ENCODE measurements around the gene NAAA.
A peak's percentile ranks its signal among the peaks of the same experiment; 100 is the strongest.
"Not testable (repeated sequence)": the region's sequence is repeated elsewhere in the genome, so short reads cannot be mapped to it uniquely, and the experiment has no call there.

NAAA gene

GRCh38 chr4:75916091-75916661 lies 24.6 kb downstream of the NAAA start:
- DNase-seq: peak; percentile 48

DNA sequence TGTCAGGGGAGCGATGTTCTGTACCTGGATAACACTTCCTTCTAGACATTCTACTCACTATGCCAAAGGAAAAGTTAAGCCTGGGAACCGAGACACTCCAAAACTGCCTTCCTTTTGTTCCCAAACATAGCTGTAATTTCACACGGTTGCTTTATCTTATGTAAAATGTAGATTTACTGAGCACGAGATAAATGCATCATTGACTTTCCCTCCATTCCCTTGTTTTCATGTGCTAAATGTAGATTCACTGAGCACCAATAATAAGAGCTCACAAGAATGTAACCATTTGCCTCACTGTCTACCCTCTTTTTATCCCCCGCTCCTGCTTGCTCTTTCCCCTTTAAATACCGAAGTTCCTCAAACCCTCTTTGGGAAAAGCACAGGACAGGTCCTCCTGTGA lies 27.8 kb downstream of the NAAA start:
- DNase-seq: no peak

- not testable (repeated sequence) for DNase-seq
These were observed 30.0 kb downstream of the NAAA start for GRCh38 chr4:75910831-75911230.

GRCh38 chr4:75909405-75909804 lies 31.4 kb downstream of the NAAA start:
- DNase-seq: no peak

DNA sequence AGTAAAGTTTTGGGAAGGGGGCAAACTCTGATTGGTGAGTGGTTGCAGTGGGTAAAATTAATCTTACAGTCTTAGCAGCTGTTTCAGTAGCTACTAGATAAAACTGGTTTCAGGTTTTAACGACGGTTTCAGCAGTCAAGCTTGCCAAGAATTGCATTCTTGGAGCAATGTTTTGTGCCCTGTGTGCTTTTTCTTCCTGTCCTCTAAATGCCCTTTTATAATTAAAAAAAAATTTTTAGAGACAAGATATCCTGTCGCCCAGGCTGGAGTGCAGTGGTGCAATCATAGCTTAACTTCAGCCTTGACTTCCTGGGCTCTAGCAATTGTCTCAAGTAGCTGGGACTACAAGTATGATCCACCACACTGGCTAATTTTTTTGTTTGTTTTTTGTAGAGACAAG lies 32.3 kb downstream of the NAAA start:
- DNase-seq: no peak

DNA sequence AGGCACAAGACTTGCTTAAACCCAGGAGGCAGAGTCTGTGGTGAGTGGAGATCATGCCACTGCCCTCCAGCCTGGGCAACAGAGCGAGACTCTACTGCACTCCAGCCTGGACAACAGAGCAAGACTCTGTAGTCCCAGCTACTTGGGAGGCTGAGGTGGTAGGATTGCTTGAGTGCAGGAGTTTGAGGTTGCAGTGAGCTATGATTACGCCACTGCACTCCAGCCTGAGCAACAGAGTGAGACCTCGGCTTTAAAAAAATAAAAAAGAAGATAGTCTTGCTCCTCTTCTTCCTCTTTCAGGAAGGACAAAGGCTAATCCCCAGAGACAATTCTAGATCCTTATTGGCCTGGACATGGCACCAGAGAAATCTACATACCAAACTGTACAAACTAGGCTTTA lies 32.8 kb downstream of the NAAA start:
- no peak for DNase-seq

DNA sequence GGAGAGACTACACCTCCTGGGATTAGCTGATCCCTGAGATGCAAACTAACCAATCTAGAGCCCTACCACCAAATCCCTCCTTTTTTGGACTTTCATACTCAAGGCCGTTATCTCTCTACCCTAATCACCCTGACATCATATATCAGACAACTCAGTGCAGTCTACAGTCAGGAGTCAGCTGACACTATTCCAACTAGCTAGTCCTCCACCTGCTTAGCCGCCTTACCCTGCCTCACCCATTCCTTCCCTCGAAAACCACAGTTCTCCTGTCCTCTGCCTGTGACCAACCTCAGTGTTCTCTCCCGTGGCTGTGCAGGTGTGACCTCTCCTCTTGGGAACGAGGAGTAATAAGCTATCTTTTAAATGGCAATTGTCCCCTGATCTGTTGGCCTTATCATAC lies 36.7 kb downstream of the NAAA start:
- DNase-seq: no peak

DNA sequence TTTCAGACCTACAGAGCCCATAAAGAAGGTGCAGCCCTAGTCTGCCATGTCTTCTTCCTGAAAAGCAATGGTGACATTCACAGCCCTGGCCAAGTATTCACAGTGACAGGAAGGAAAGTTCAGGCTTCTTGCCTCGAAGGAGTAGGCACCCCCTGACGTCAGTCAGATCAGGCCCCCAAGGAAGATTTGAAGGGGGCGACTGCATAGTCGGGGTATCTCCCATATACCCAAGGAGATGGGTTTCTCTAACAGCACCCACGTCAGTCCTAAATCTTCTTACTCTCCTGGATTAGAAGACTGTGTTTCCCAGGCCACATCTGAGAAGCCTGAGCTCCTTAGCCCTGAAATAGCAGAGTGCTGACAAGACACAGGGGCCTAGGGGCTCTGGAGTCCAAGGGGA lies 38.5 kb downstream of the NAAA start, which contains the start of gene PPEF2:
TSS of gene PPEF2 (minus strand) at position 101 of the 400 bp plus-strand sequence. CDS start 6,127 bp downstream, outside the sequence.
- no peak for DNase-seq

GRCh38 chr4:75898536-75898935 lies 42.3 kb downstream of the NAAA start:
- DNase-seq: no peak

DNA sequence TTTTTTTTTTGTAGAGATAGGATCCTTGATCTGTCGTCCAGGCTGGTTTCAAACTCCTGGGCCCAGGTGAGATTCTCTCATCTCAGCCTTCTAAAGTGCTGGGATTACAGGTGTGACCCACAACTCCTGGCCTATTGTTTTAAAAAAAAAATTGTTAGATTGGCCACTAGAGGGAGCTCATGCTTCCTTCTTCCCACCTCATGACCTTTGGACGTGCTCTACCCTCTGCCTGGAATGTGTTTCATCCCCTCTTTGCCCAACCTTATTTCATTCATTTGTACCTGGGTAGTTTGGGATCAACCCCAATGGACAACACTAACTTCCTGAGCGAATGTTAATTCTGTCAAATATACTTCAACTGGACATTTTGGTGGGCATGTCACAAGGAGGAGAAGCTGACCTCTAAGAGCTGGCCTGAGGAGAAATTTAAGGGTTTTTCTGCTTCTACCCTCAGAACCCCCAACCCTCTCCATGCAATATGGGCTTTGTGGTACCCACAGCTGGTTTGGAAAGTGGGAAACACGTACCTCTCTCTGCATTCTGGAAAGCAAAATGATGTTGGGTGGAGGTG lies 45.0 kb downstream of the NAAA start:
- peak; percentile 45 for DNase-seq

GRCh38 chr4:75892508-75892907 lies 48.3 kb downstream of the NAAA start:
- no peak for DNase-seq

DNA sequence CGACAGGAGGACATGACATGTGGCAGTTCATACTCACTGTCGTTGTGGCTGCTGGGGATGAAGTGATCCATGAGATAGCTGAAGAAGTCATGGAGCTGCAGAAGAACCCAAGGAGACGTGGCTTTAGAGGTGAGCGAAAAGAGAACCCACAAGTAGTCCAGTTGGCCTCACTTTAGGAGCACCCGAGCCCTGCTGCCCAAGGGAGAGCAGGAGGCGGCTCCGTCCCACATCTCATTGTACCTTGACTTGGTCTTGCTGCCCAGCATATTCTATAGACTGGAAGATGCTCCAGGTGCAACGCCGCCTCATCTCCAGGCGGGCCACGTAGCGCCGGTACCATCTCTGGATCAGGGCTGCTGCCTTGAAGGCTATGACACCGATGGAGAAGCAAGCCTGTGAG lies 49.2 kb downstream of the NAAA start:
- DNase-seq: no peak

DNA sequence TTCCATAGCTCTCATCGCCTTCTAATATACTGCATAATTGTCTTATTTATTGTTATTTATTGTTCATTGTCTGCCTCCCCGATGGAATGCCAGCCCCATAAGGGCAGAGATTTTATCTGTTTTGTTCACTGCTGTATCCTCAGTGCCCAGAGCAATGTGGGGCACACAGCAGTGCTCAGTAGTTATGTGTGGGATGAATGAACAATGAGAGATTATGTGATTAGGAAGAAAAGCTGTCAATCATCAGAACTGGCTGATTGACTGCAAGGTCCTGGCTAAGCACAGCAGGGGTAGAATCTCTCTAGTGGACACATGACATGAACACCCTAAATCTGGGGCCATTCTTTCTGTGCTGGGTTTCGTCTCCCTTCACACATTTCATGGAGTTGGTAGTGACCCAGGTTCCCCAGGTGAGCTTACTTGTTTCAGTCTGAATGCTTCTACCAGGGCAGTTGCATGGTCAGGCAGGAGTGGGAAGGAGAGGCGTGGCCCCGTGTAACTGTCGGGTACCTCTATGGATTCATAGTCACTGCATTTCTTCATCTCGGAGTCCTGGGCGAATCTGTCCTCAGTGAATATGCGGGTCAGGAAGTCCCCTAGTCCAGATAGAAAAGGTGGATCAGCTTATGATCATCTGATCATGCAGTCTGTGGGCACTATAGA lies 51.1 kb downstream of the NAAA start:
- no peak for DNase-seq

- DNase-seq: no peak
These were observed 54.7 kb downstream of the NAAA start for GRCh38 chr4:75886104-75886503.

DNA sequence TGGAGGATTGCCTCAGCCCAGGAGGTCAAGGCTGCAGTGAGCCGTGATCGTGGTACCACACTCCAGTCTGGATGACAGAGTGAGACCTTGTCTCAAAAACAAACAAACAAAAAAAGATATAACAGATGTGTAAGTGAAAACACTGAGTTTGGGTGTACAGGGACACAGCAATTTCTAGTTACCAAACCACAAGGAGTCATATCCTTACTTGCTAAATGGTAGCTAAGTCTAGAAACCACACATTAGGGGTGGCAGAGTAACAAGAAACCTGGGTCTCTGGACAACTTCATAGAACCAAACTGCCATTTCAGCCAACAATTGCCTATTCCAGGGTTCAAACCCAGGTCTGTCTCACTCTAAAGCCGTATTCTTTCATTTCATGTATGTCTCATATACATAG lies 59.3 kb downstream of the NAAA start:
- no peak for DNase-seq

DNA sequence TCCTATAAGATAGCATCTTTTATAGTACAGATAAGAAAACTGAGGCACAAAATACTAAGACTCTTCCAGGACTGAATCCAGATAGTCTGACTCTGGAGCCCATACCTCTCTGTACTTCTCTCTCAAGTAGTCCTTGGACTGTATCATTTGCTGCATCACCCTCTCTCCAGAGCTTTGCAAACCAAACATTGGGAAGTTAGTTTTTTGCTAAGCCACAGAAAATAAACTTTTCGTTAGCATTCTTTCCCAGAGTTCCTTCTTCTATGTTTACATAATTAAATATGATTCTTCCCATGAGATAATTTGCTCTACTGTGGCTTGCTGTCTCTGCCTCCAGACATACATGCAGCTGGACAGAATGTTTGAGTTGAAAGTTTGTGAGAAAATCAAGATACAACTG lies 60.5 kb downstream of the NAAA start:
- DNase-seq: no peak

GRCh38 chr4:75878246-75878756 lies 62.5 kb downstream of the NAAA start:
- no peak for DNase-seq

DNA sequence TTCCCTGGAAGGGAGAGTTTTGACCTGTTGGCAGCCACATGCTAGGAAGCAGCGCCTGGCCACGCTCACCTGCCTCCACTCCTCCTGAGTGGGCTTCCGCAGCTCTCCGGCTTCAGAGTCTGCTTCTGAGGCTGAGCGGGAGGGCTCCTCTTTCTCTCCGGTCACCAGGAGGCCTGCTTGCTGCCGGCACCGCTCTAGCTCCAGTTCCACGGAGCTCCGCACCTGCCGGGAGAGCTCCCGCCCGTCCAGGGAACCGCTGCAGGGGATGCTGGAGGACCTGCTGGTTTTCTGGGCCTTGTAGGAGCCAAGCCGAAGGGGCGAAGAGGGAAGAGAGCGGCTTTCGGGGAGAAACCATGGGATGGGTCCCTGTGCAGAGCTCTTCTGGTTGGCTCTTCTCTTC lies 64.6 kb downstream of the NAAA start:
- DNase-seq: no peak

DNA sequence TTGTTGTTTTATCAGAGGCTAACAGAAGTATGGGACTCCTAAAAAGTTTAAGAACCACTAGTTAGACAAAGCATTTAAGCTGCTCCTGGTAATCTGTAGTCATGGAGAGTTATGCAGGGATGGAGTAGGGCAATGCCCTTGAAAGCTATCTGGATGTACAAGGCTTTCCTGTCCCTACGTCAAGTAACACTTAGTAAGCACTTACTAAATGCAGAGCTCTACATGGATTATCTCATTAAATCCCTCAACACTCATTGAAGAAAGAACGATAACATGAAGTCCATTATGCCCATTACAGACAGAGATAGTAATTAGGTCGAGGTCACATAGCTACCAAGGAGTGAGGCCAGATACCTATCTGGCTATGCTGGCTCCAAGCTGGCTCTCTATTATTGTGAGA lies 71.7 kb downstream of the NAAA start:
- no peak for DNase-seq

DNA sequence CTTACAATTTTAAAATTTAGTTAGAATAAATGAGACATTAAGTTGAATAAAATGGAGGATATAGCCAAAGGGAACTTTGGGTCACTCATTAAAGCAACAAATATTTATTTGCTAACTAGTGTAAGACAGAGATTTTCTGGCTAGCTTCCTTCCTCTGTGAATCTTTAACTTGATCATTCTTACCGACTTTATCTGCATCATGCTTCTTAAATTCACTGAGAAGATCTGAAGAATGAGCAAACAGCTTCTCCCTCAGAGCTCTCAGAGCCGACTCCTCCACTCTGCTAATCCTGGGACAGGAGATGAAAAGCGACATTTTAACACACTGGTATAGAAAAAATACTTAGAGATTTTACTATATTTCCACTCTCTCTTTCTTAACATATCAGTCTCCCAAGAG lies 73.7 kb downstream of the NAAA start:
- DNase-seq: no peak
